ENCODE measurements around the gene CARMIL3. TPM values are rescaled to one million over a fixed set of nuclear protein-coding genes. Genes with fewer than 3 reads are reported as not detected.

Gene CARMIL3
- total and polyA plus RNA-seq, 2 of the 8 experiments (the other 6 are each of a cell fraction or from before 2014, with no cell fraction given), result 6.0 to 9.0 TPM

DNA sequence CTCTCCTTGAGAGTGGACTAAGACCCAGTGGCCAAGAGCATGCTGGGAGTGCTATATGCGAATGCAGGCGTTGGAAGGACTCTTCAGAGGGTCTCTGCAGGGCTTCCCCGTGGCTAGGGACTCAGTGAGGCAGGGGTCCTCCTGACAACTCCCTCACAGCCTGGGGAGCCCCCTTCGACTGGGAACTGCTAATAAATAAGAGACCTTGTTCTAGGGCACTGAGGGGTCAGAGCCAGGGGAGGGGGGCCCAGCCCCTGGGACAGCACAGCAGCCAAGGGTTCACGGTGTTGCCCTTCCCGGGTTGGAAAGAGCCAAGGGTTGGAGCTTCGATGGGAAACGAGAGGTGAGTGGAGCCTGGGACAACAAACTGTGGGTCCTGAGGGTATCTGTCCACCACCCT is 13.6 kb downstream of the CARMIL3 start:
- Histone ChIP-seq H3K27ac (ENCODE audit: low read depth, low read length) (no peak overlapping the region), H3K9me3 (ENCODE audit: insufficient read depth in 2 of 2, low read depth in 1 of 2, low read length in 1 of 2) (no peaks in the 10 kb centered on the region), H2BK15ac (ENCODE audit: low read length) (no peak overlapping the region), H3K4me3 (ENCODE audit: extremely low read depth in 1 of 4, insufficient read depth in 2 of 4, low read depth in 3 of 4, low read length in 4 of 4) (no peak overlapping the region), H3K4me2 (ENCODE audit: insufficient read depth in 1 of 2, low read depth in 2 of 2, low read length in 2 of 2) (no peak overlapping the region), H3K56ac (replicated peaks; ENCODE audit: insufficient read length, low read depth, low read length) (no peak overlapping the region), H3K4me1 (replicated peaks in 1 of 4; ENCODE audit: control insufficient read depth in 3 of 4, insufficient read depth in 4 of 4, low read length in 3 of 4) (no peaks in the 10 kb centered on the region), H2BK120ac (replicated peaks; ENCODE audit: low read depth, low read length) (no peak overlapping the region), H3K79me1 (ENCODE audit: low read depth, low read length) (no peaks in the 10 kb centered on the region), H3K27me3 (replicated peaks in 1 of 4; ENCODE audit: control insufficient read depth in 3 of 4, extremely low read depth in 1 of 4, insufficient read depth in 3 of 4, low read length in 3 of 4) (no peaks in the 10 kb centered on the region; a peak in 1 of 7 replicates), H4K91ac (replicated peaks; ENCODE audit: insufficient read length, low read length) (no peak overlapping the region), H3K79me2 (ENCODE audit: control insufficient read depth in 1 of 2, insufficient read depth in 2 of 2, low read length in 2 of 2) (no peaks in the 10 kb centered on the region), H4K8ac (ENCODE audit: extremely low read depth, insufficient read depth, low read length) (no peak overlapping the region; the same call in 1 of the 2 replicates), H2AK5ac (ENCODE audit: low read depth, low read length) (no peak overlapping the region), H4K20me1 (replicated peaks in 1 of 2; ENCODE audit: control insufficient read depth in 1 of 2, insufficient read depth in 2 of 2, low read length in 2 of 2) (no peaks in the 10 kb centered on the region), H2AFZ (ENCODE audit: low read length) (no peak overlapping the region), H3K23ac (ENCODE audit: insufficient read length) (no peak overlapping the region), H3K18ac (ENCODE audit: extremely low read depth, low read length) (no peak overlapping the region), H3K9ac (replicated peaks in 1 of 4; ENCODE audit: extremely low read depth in 1 of 4, low read depth in 3 of 4, low read length in 3 of 4) (no peak overlapping the region), H3K14ac (ENCODE audit: insufficient read length) (no peak overlapping the region), H3K36me3 (ENCODE audit: control insufficient read depth in 2 of 4, insufficient read depth in 4 of 4, low read length in 3 of 4) (no peaks in the 10 kb centered on the region), H2BK5ac (ENCODE audit: low read depth, low read length) (no peak overlapping the region; the same call in 1 of the 2 replicates), H4K5ac (ENCODE audit: insufficient read length, low read depth, low read length) (no peak overlapping the region), H2BK12ac (ENCODE audit: low read depth, low read length) (no peak overlapping the region), H2BK20ac (ENCODE audit: low read length) (no peak overlapping the region), H3K4ac (replicated peaks; ENCODE audit: insufficient read length, low read depth, low read length) (no peak overlapping the region), H3K23me2 (ENCODE audit: low read depth, low read length) (no peaks in the 10 kb centered on the region)
- 94% methylated on average over 7 of the region's 8 CpGs; no CpG with 5 or more reads in 1 of the 2 experiments for WGBS, 2 experiments (ENCODE audit: extremely low coverage in 1 of 2, insufficient coverage in 1 of 2, insufficient read length in 1 of 2, insufficient replicate concordance in 2 of 2, low coverage in 1 of 2, low lambda C conversion rate in 2 of 2, missing lambda C conversion rate in 1 of 2)
- ChIA-PET POLR2A (ENCODE audit: partially characterized antibody) (interaction anchor here (1.0 to 27.2 kb wide), 4 partner anchors 9 to 34 kb away, joined by 3 to 626 read pairs (median 20); partner anchors contain the start of gene PCK2), CTCF (ENCODE audit: partially characterized antibody) (interaction anchor here (0.9 to 23.8 kb wide), 8 partner anchors 8 to 242 kb away, joined by 3 to 316 read pairs (median 8); partner anchors contain the start of genes CIDEB, IRF9 and PCK2)
- FAIRE-seq, result no peak
- DNase-seq (ENCODE audit: low read depth in 1 of 2, low spot score in 2 of 2), result no peak
- TF ChIP-seq POLR2A (IDR thresholded peaks at IDR 0.05; ENCODE audit: control extremely low read depth in 1 of 2, low read depth in 2 of 2, low read length in 2 of 2) (no peak), MAFK (IDR thresholded peaks at IDR 0.05; ENCODE audit: low read depth, low read length) (no peak), BACH1 (IDR thresholded peaks at IDR 0.05; ENCODE audit: low read length) (no peak), KDM4A (IDR thresholded peaks at IDR 0.05; ENCODE audit: low read depth, low read length, severe bottlenecking) (no peak), HDAC6 (IDR thresholded peaks at IDR 0.05; ENCODE audit: low read depth, low read length) (no peak), JUN (IDR thresholded peaks at IDR 0.05; ENCODE audit: low read depth, low read length) (no peak), RFX5 (IDR thresholded peaks at IDR 0.05; ENCODE audit: borderline replicate concordance, low read depth, low read length) (no peak), SUZ12 (IDR thresholded peaks at IDR 0.05; ENCODE audit: low read length) (no peak), NANOG (IDR thresholded peaks at IDR 0.05; ENCODE audit: insufficient read depth, low read depth, low read length, poor library complexity, severe bottlenecking) (no peak), CREB1 (IDR thresholded peaks at IDR 0.05) (no peak), TBP (IDR thresholded peaks at IDR 0.05; ENCODE audit: low read depth, low read length) (no peak)
- TF ChIP-seq, protein P1, sequence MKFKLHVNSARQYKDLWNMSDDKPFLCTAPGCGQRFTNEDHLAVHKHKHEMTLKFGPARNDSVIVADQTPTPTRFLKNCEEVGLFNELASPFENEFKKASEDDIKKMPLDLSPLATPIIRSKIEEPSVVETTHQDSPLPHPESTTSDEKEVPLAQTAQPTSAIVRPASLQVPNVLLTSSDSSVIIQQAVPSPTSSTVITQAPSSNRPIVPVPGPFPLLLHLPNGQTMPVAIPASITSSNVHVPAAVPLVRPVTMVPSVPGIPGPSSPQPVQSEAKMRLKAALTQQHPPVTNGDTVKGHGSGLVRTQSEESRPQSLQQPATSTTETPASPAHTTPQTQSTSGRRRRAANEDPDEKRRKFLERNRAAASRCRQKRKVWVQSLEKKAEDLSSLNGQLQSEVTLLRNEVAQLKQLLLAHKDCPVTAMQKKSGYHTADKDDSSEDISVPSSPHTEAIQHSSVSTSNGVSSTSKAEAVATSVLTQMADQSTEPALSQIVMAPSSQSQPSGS (IDR thresholded peaks at IDR 0.05; ENCODE audit: low read length), result no peak
- TF ChIP-seq, protein P2, sequence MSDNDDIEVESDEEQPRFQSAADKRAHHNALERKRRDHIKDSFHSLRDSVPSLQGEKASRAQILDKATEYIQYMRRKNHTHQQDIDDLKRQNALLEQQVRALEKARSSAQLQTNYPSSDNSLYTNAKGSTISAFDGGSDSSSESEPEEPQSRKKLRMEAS (IDR thresholded peaks at IDR 0.05), result no peak

All from H1 (cell line).